IPS-NIHi11 (cell line): ENCODE results near the gene SLC66A2.

Experiments used
- DNase-seq: peaks from one replicate; pipeline ENCODE4 v3.0.0; 2012; ENCODE audit warnings: mixed read lengths, low spot score

The SLC66A2 gene

DNA sequence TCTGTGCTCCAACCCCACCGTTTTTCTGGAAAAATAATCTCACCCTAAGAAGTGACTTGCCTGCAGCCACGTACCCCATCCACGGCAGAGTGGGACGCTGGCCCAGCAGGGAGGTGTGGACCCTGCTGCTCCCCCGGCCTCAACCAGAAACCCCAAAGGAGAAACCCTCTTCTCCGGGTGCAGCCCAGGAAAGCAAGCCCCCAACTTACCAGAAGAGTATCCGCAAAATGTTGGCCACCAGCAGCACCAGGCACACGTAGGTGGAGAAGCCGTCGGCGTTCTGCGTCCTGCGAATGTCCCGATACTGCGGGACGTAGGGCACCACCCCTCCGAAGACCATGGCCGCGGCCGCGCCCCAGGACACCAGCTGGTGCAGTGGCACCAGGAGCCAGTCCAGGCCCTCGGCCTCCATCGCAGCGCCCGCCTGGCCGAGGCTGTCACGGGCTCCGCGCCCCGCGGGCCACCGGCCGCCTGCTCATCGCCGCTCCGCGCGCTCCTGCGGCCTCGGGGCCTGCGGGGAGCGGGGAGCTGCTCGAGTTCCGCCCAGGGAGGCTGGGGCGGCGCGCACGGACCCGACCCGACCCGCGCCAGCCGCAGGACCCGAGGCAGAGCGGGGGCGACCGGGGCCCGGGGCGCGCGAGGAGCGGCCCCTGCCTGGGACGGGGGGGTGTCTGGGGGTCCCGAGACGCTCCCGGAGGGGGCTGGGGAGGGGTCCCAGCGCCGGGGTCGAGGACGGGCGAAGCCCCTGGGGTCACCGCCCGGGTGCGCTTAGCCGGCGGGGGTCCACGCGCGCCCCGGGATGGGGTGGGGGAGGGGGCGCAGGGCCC lies 725 bp downstream of the SLC66A2 start:
- peak; percentile 72 for DNase-seq

DNA sequence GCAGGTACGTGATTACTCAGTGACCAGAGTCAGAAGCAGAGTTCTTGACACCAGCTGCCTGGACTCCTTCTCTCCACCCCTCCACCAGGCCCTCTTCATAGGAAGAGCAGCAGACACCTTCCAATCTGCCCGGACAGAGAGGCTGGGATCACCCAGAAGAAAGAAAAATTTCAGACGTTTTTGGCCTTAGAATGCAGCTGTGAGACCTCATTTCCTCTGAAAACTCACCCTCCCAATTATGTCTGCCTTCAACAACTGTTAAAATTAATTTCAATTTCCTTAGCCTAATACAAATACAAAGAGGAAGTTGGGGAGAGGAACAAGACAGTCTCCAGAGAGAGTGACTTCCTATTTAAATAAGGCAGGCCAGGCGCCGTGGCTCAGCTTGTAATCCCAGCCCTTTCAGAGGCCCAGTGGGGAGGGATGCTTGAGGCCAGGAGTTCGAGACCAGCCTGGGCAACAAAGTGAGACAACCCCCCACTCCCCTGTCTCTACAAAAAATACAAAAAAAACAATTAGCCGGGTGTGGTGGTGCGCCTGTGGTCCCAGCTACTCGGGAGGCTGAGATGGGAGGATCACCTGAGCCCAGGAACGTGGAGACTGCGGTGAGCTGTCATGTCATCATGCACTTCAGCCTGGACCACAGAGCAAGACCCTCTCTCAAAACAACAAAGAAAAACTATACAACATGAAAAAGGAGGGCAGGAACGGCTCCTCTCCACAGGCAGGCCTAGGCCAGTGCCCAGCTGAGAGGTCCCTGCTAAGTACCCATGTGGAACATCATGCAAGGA lies 1.6 kb downstream of the SLC66A2 start:
- DNase-seq: no peak

- DNase-seq: no peak
Observed at GRCh38 chr18:79948719-79949411, 2.6 kb downstream of the SLC66A2 start.

DNA sequence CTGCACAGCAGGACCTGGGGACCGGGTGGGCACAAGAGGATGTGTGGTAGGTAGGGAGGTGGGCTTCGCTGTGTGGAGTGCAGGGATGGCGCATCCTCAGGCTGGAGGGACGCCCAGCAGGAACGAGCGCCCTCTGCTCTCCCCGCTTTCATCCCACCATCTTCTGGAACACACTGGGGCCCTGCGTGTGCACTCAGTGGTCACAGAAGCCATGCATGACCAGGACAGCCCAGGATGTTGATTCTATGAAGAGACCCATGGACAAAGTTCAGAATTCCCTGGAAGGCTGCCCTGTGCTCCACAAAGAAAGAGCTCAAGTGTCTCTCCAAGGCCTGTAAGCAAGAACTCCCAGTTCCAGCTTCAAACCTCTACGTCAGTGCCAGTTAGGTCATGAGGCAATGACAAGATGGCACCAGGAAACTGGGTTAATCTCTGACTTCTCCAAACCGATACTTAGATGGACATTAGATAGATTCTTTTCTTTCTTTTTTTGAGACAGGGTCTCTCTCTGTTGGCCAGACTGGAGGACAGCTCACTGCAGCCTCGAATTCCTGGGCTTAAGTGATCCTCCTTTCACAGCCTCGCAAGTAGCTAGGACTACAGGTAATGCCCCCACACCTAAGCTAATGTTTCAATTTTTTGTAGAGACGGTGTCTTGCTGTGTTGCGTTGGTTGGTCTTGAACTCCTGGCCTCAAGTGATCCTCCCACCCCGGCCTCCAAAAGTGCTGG lies 3.4 kb downstream of the SLC66A2 start:
- no peak for DNase-seq

GRCh38 chr18:79947054-79947755 lies 4.2 kb downstream of the SLC66A2 start:
- no peak for DNase-seq

- no peak for DNase-seq
Observed at GRCh38 chr18:79945118-79946042, 6.1 kb downstream of the SLC66A2 start.

GRCh38 chr18:79944746-79945117 lies 6.7 kb downstream of the SLC66A2 start:
- DNase-seq: no peak

- DNase-seq: no peak
Observed at GRCh38 chr18:79944126-79944731, 7.2 kb downstream of the SLC66A2 start.

GRCh38 chr18:79943608-79944125 lies 7.8 kb downstream of the SLC66A2 start:
- DNase-seq: no peak

- no peak for DNase-seq
Observed at GRCh38 chr18:79942786-79943607, 8.5 kb downstream of the SLC66A2 start.

DNA sequence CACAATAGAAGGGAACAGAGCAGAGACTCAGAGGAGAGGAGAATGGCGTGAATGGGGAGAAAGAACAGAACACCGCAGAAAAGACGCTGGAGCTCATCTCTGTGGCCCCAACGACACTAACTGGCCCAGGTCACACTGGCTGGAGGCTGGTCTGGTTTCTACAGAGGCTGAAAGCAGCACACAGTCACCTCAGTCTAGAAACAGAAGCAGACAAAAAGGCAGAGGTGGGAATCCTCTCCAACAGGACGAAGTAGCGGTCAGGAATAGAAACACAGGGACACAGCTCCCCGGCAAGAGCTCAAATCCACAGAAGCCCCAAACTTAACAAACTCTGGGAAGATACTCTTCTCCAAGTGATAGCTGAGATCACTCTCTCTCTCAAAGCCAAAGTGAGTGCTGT lies 9.2 kb downstream of the SLC66A2 start:
- no peak for DNase-seq

GRCh38 chr18:79941473-79942119 lies 9.9 kb downstream of the SLC66A2 start:
- DNase-seq: no peak

GRCh38 chr18:79940814-79941472 lies 10.5 kb downstream of the SLC66A2 start:
- no peak for DNase-seq

GRCh38 chr18:79940126-79940813 lies 11.2 kb downstream of the SLC66A2 start:
- no peak for DNase-seq

DNA sequence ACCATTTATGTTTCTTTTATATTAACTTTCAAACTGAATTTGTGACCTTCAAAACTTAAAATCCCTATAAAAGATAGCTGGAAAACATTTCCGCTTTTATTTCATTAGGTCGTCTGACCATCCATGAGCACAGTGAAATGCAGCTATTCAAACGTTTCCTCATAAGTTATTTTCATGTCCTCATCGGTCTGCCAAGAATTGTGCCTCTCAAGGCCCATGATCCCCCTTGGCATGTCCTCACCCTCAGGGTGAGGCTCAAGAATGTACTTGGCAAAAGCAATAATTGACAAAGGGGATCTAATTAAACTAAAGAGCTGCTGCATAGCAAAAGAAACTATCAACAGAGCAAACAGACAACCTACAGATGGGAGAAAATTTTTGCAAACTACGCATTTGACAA lies 12.4 kb downstream of the SLC66A2 start:
- no peak for DNase-seq

- DNase-seq: no peak
Observed at GRCh38 chr18:79938196-79938595, 13.3 kb downstream of the SLC66A2 start.
